K562 treated with DMSO at 1 percent for 12 hours (cell line): ENCODE data around the gene C3orf62. TPM values are rescaled to one million over a fixed set of nuclear protein-coding genes. Genes with fewer than 3 reads are reported as not detected.

Experiments
- total RNA-seq: library from RNA; unstranded; fragments of 300-600 nt; gene quantifications from 2 replicates; pipeline ENCODE4 v1.2.3, GENCODE V29; 2022; ENCODE audit not compliant: insufficient read depth

C3orf62 gene
- total RNA-seq = 4.9 and 8.5 TPM in 2 replicates

DNA sequence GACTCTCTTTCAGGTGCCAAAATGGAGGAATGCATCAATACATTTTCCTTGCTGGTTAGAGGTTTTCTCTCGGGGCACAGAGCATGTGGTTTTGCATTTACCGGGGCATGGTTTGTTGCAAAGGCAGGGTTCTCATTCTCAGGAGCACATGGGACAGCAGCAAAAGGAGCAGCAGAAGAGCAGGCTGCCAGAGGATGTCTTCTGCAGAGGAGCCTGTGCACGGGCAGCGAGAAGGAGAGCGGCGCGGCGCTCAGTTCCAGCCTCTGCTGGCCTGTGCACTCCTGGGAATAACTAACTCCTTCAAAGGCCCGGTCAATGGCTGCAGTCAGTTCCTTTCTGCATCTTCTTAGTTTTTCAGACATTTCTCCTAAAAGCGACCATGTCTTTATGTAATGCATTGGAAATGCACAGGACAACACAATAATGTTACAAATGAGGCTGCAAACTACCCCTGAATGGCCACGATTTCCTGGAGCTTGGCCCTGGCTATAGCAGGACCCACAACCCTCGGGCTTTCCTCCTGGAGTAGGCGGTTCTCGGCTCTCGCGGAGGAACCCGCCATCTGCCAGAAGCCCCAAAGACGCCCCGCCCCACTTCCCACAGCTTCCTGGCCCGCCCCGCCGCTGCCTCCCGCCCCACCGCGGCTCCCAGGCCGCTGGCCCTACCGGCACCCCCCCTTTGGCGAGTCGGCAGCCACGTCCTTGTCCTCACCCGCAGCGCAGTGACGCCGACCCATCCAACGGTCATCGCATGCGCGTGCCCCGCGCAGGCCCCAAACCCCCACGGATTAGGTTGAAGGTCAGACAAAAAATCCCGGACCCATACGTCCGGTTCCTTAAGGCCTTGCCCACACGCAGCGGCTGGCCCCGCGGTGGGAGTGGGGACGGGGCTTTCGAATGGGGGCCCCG, at the start of gene C3orf62:
Gene C3orf62, minus strand, starts transcription at position 758 of the 908 bp plus-strand sequence. Its CDS starts 360 bp downstream, at position 398.

Other genes with a start within 250 kb of the C3orf62 start
- gene IMPDH2, start 247.8 kb downstream of the C3orf62 start, total RNA-seq = 249 and 251 TPM in 2 replicates
- gene QRICH1, start 183.2 kb downstream of the C3orf62 start, total RNA-seq = 16.5 and 49.3 TPM in 2 replicates
- 368 and 553 TPM in 2 replicates for gene QARS1, start 172.5 kb downstream of the C3orf62 start, total RNA-seq
- 29.2 and 56.3 TPM in 2 replicates for gene USP19, start 156.4 kb downstream of the C3orf62 start, total RNA-seq
- gene LAMB2, start 144.2 kb downstream of the C3orf62 start, total RNA-seq = 23.1 and 34.9 TPM in 2 replicates
- gene CCDC71, start 110.9 kb downstream of the C3orf62 start, total RNA-seq = 9.9 and 11.5 TPM in 2 replicates
- 39.3 and 51.2 TPM in 2 replicates for gene KLHDC8B, start 105.6 kb downstream of the C3orf62 start, total RNA-seq
- gene USP4, start 62.8 kb upstream of the C3orf62 start, total RNA-seq = 7.2 and 14.1 TPM in 2 replicates
- gene GPX1, start 81.1 kb upstream of the C3orf62 start, total RNA-seq = not detected in 2 replicates
- 174 and 289 TPM in 2 replicates for gene RHOA, start 134.7 kb upstream of the C3orf62 start, total RNA-seq
- 7.1 and 9.2 TPM in 2 replicates for gene TCTA, start 135.2 kb upstream of the C3orf62 start, total RNA-seq
- 1.5 and 2.4 TPM in 2 replicates for gene AMT, start 145.2 kb upstream of the C3orf62 start, total RNA-seq
- 7.3 and 10.9 TPM in 2 replicates for gene NICN1, start 152.1 kb upstream of the C3orf62 start, total RNA-seq
- 4.5 and 13.5 TPM in 2 replicates for gene DAG1, start 193.0 kb upstream of the C3orf62 start, total RNA-seq